ENCODE data around the gene ZNF600. TPM values are rescaled to one million over a fixed set of nuclear protein-coding genes. Genes with fewer than 3 reads are reported as not detected.
"Not testable (repeated sequence)": the region's sequence is repeated elsewhere in the genome, so short reads cannot be mapped to it uniquely, and the experiment has no call there.

Gene ZNF600
- total and polyA plus RNA-seq, 2 of the 13 experiments (the other 11 are each of a cell fraction or from before 2014, with no cell fraction given), result 15.0 to 16.4 TPM

DNA sequence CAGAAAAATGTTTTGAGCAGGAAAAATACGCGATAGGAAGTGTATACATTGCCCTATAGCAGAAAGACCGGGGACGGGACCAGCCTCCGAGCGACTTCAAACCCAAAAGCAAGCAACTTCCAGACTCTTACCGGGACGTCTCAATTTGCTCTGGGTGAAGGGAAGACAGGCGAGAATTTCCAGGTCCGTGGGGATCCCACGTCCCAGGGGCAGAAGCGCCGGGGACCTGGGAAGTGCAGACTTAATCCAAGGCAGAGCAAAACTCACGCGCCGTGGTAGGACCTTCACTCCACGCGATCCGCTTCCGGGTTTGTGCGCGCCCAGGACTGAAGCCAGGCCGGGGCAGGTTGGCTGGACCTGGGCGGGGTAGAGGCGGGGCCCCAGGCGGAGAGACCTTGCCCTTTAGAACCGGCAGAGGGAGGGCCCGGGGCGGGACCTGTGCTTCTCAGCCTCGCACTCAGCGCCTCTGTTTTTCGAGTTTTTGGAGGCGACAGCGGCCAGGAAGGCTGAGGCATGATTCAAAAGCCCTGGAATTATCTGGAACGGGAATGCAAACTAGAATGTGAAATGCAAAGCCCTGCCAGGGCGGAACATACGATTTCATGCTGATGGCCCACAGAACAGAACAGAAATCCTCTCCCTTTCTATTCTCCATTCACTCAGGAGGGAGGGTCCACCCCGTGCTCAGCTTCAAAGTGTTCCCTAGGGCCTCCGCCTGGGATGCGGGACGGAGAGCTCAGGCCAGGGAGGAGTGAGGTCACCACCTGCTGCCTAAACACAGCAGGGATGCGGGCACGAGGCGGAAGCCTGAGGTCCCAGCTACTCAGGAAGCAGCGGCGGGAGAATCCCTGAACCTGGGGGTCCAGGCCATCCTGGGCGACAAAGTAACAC lies at the start of gene ZNF600 (continued):
- peak; percentile 28; the same call in 1 of the 2 replicates for TF ChIP-seq ZBTB38 (CRISPR knock-in tag; IDR thresholded peaks at IDR 0.05)
- peak; percentile 74; the same call in 1 of the 2 replicates for TF ChIP-seq FOXC1 (CRISPR knock-in tag; IDR thresholded peaks at IDR 0.05; ENCODE audit: borderline replicate concordance)
- TF ChIP-seq HDAC1 (CRISPR knock-in tag; IDR thresholded peaks at IDR 0.05), result peak; percentile 85
- TF ChIP-seq ZKSCAN8 (CRISPR knock-in tag; IDR thresholded peaks at IDR 0.05; ENCODE audit: borderline replicate concordance), result peak; percentile 56; the same call in 1 of the 2 replicates
- TF ChIP-seq HNF4A (CRISPR knock-in tag; IDR thresholded peaks at IDR 0.05), result peak; percentile 81
- TF ChIP-seq POLR2AphosphoS5 (IDR thresholded peaks at IDR 0.05; ENCODE audit: low read depth, low read length), result peak; percentile 83
- TF ChIP-seq, protein P1, sequence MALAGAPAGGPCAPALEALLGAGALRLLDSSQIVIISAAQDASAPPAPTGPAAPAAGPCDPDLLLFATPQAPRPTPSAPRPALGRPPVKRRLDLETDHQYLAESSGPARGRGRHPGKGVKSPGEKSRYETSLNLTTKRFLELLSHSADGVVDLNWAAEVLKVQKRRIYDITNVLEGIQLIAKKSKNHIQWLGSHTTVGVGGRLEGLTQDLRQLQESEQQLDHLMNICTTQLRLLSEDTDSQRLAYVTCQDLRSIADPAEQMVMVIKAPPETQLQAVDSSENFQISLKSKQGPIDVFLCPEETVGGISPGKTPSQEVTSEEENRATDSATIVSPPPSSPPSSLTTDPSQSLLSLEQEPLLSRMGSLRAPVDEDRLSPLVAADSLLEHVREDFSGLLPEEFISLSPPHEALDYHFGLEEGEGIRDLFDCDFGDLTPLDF (CRISPR knock-in tag; IDR thresholded peaks at IDR 0.05), result peak; percentile 36; the same call in 1 of the 2 replicates
- peak; percentile 42; the same call in 1 of the 2 replicates for TF ChIP-seq KDM2A (CRISPR knock-in tag; IDR thresholded peaks at IDR 0.05; ENCODE audit: borderline replicate concordance, low read depth)
- TF ChIP-seq ZNF605 (CRISPR knock-in tag; IDR thresholded peaks at IDR 0.05), result peak; percentile 62; the same call in 1 of the 2 replicates
- TF ChIP-seq TARDBP (CRISPR knock-in tag; IDR thresholded peaks at IDR 0.05), result peak; percentile 46; the same call in 1 of the 2 replicates
- TF ChIP-seq RXRB (CRISPR knock-in tag; IDR thresholded peaks at IDR 0.05; ENCODE audit: borderline replicate concordance), result peak; percentile 38; the same call in 1 of the 2 replicates
- TF ChIP-seq, protein P2, sequence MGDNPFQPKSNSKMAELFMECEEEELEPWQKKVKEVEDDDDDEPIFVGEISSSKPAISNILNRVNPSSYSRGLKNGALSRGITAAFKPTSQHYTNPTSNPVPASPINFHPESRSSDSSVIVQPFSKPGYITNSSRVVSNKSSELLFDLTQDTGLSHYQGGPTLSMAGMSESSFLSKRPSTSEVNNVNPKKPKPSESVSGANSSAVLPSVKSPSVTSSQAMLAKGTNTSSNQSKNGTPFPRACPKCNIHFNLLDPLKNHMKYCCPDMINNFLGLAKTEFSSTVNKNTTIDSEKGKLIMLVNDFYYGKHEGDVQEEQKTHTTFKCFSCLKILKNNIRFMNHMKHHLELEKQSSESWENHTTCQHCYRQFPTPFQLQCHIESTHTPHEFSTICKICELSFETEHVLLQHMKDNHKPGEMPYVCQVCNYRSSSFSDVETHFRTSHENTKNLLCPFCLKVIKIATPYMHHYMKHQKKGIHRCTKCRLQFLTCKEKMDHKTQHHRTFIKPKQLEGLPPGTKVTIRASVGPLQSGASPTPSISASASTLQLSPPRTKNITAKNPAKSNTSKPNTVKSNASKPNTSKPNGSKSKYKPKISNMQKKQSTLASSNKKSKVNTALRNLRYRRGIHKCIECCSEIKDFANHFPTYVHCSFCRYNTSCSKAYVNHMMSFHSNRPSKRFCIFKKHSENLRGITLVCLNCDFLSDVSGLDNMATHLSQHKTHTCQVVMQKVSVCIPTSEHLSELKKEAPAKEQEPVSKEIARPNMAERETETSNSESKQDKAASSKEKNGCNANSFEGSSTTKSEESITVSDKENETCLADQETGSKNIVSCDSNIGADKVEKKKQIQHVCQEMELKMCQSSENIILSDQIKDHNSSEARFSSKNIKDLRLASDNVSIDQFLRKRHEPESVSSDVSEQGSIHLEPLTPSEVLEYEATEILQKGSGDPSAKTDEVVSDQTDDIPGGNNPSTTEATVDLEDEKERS (CRISPR knock-in tag; IDR thresholded peaks at IDR 0.05), result peak; percentile 38; the same call in 1 of the 2 replicates
- peak; percentile 77; the same call in 1 of the 2 replicates for TF ChIP-seq MEIS1 (CRISPR knock-in tag; IDR thresholded peaks at IDR 0.05; ENCODE audit: borderline replicate concordance)
- peak; percentile 75 for TF ChIP-seq PHF20 (CRISPR knock-in tag; IDR thresholded peaks at IDR 0.05)
- TF ChIP-seq NFYB (CRISPR knock-in tag; IDR thresholded peaks at IDR 0.05), result 0 out of 2 replicates have a peak, but pooled peaks have one; percentile 15
- peak; percentile 77 for TF ChIP-seq ZFX (CRISPR knock-in tag; IDR thresholded peaks at IDR 0.05; ENCODE audit: low read depth)
- TF ChIP-seq SOX6 (IDR thresholded peaks at IDR 0.05), result not testable (repeated sequence)
- peak; percentile 56 for TF ChIP-seq SOX6 (CRISPR knock-in tag; IDR thresholded peaks at IDR 0.05)
- 0 out of 2 replicates have a peak, but pooled peaks have one; percentile 28 for TF ChIP-seq THYN1 (CRISPR knock-in tag; IDR thresholded peaks at IDR 0.05; ENCODE audit: borderline replicate concordance, low read depth)

Data from HepG2 (cell line).